ENCODE results near the gene MLLT1.

GRCh38 chr19:6216236-6216995 is 63.4 kb downstream of the MLLT1 start:
- no peak for TF ChIP-seq CTCF (IDR thresholded peaks at IDR 0.05)
- TF ChIP-seq EZH2 (IDR thresholded peaks at IDR 0.05; ENCODE audit: borderline replicate concordance, insufficient read depth, low read depth, low read length, poor library complexity, severe bottlenecking): no peak

Measured in B cell (primary cell).